Activated CD8-positive, alpha-beta memory T cell treated with anti-CD3 and anti-CD28 coated beads, Interleukin-2, amount 50 U/mL, for 1 hour (primary cell): ENCODE results near the gene CDHR2.
"Not testable (repeated sequence)": the region's sequence is repeated elsewhere in the genome, so short reads cannot be mapped to it uniquely, and the experiment has no call there.

Experiments used
- DNase-seq: peaks from one replicate; pipeline ENCODE4 v3.0.0-alpha.2; 2020; ENCODE audit errors: extremely low read depth

Gene CDHR2

GRCh38 chr5:176596689-176597416 lies 47.7 kb downstream of the CDHR2 start:
- no peak for DNase-seq

- no peak for DNase-seq
Measured at GRCh38 chr5:176597417-176598389, 48.6 kb downstream of the CDHR2 start.

GRCh38 chr5:176599749-176600430 lies 50.7 kb downstream of the CDHR2 start:
- DNase-seq: not testable (repeated sequence)

GRCh38 chr5:176601901-176602482 lies 52.9 kb downstream of the CDHR2 start:
- DNase-seq: no peak

- DNase-seq: no peak
Measured at GRCh38 chr5:176603091-176603490, 53.9 kb downstream of the CDHR2 start.

- DNase-seq: no peak
Measured at GRCh38 chr5:176606032-176606431, 56.9 kb downstream of the CDHR2 start.

- DNase-seq: no peak
Measured at GRCh38 chr5:176606875-176607274, 57.7 kb downstream of the CDHR2 start.

- no peak for DNase-seq
Measured at GRCh38 chr5:176608142-176608705, 59.1 kb downstream of the CDHR2 start.

GRCh38 chr5:176608937-176609723 lies 60.0 kb downstream of the CDHR2 start:
- DNase-seq: no peak

GRCh38 chr5:176609724-176610434 lies 60.7 kb downstream of the CDHR2 start, which contains the start of gene GPRIN1:
GPRIN1 (minus strand) TSS chr5:176610156; CDS start chr5:176599834, 10,322 bp downstream.
- DNase-seq: no peak

- no peak for DNase-seq
Measured at GRCh38 chr5:176610435-176610773, 61.3 kb downstream of the CDHR2 start.

GRCh38 chr5:176611435-176611834 lies 62.3 kb downstream of the CDHR2 start:
- DNase-seq: no peak

GRCh38 chr5:176612008-176612407 lies 62.9 kb downstream of the CDHR2 start:
- DNase-seq: no peak

- no peak for DNase-seq
Measured at GRCh38 chr5:176612855-176613254, 63.7 kb downstream of the CDHR2 start.

- DNase-seq: no peak
Measured at GRCh38 chr5:176614805-176615478, 65.8 kb downstream of the CDHR2 start.

- DNase-seq: no peak
Measured at GRCh38 chr5:176616511-176616910, 67.4 kb downstream of the CDHR2 start.

GRCh38 chr5:176618783-176619182 lies 69.6 kb downstream of the CDHR2 start:
- no peak for DNase-seq

- DNase-seq: peak; percentile 36
Measured at GRCh38 chr5:176619203-176619568, 70.0 kb downstream of the CDHR2 start.

- no peak for DNase-seq
Measured at GRCh38 chr5:176619569-176620332, 70.6 kb downstream of the CDHR2 start.
